SK-MEL-5 (cell line): ENCODE data around the gene AP3B1. TPM values are rescaled to one million over a fixed set of nuclear protein-coding genes. Genes with fewer than 3 reads are reported as not detected.

ENCODE experiments used
- DNase-seq: peaks from one replicate; pipeline ENCODE4 v3.0.0-alpha.2; 2016; ENCODE audit warnings: low read depth, low spot score
- in situ Hi-C: cut with HindIII; loops from 2 replicates; pipeline ENCODE4 v1.10.0; 2016; ENCODE audit warnings: low sequenced_read_pairs, high pct_unique_total_duplicates, low pct_unique_long_range_greater_than_20kb
- total RNA-seq: library from RNA; depleted of rRNA; stranded (reverse); fragments of >200 nt; shearing (Covaris generic); gene quantifications from 2 replicates; pipeline ENCODE4 v1.2.3, GENCODE V29; 2014

AP3B1 gene
- total RNA-seq, 1 experiment from 2014 or later: 50.8 TPM

DNA sequence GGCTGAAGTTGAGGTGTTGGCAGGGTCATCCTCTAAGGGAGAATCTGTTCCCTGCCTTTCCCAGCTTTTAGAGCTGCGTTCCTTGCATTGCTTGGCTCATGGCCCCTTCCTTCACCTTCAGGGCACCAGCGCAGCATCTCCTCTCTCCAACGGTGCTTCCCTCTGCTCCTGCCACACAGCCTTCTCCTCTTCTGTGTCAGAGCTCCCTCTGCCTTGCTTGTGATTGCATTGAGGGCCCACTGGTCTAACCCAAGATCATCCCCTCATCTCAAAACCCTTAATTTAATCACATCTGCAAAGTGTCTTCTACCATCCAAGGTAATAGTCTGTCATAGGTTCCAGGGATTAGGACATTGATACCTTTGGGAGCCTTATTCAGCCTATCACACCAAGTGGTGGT, 312.7 kb downstream of the AP3B1 start:
- peak; percentile 44 for DNase-seq
- in situ Hi-C loops: no loop called here

DNA sequence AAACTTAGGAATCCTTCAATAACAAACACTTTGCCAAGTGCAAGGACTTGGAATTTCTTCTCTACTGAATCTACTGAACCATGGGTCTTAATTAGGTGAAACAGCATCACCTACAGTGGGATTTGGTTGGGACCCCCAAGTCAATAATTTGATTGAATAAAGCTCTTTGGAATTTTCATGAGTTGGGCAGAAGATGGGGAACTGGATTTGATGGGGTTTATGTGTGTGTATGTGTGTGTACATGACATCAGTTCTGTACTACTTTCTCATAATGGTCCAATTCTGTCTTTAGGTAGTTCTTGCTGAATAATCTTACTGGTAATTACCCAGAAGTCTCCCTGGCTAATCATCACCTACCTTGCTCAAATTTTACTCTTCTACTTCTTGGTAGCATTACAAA, 319.9 kb downstream of the AP3B1 start:
- in situ Hi-C loops: no loop called here
- no peak for DNase-seq

DNA sequence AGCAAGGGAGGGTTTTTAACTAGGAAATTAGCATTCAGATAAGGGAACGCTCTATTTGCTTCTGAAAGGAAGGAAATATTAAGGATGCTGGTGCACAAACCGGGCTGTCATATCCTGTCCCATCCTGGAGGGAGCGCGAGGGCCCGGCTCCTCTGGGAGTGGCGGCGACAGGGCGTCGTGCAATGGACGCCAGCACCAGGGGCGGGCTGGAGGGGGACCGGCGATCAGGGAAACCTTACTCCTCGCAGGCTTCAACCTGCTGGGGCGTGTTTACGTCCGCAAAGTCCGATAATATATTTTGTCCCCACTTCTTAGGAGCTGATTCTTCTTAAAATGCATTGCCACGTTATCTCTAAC, 321.3 kb downstream of the AP3B1 start:
- in situ Hi-C loops: no loop called here
- DNase-seq: no peak

DNA sequence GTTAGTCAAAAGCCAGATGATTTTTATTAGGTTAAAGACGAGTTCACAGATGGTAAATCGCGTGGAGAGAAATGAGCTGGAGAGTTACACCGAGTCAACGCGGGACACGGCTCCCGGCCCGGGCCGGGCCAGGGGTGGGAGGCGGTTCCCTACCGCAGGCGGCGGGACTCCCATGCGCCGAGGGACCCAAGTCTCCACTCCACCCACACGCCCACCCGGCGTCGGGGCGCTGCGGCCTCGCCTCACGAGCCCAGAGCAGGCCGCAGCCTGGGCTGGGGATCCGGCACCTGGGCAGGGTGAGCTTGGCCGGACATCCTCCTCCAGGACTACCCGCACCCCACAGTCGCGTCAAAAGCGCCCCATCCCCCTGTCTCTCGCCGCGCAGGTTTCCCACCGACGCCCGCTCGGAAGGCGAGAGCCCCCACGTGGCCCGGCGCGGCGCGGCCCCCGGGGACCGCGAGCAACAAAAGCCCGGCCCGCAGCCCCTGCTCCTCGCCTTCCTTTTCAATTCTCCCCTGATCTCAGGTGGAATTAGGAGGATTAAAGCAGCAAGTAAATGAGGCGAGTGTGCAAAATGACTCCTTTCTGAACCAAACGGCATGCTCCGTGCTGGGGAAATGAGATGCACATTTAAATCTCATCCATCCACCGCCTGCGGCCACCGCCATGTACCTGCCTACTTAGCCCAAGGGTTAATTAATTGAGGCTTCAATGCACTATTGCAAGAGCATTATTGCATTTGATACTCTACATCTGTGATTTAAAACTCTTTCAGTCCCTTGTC, 321.8 kb downstream of the AP3B1 start:
- no peak for DNase-seq
- in situ Hi-C loops: no loop called here

DNA sequence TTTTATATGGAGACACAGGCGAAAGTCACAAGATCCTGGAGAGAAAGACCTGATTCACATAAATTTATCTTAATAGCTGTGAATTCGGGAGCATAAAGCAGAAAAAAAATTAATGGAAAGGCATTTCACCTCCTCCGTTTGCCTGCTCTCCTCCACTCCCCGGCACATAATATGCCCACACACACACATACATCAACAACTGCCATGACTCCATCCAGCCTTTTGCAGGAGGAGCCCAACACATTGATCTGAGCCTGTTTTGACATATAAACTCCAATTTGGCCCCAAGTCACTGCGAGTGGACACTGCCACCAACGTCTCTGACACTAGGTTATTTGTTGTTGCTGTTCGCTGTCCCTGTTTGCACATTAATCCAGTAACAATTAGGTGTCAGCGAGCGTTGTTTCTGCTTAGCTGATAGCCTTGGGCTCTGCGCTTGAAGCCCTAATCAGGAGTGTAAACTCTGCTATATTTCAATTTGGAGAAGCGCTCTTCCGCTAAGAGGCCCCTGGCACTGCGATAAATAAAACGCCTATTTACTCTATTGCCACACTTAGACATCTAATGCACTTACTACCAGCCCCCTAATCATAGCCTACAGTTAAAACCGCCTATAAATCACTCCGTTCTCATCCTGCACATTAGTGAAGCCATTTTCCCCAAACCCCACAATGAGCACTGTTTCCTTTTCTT, 322.6 kb downstream of the AP3B1 start:
- in situ Hi-C loops: no loop called here
- no peak for DNase-seq

DNA sequence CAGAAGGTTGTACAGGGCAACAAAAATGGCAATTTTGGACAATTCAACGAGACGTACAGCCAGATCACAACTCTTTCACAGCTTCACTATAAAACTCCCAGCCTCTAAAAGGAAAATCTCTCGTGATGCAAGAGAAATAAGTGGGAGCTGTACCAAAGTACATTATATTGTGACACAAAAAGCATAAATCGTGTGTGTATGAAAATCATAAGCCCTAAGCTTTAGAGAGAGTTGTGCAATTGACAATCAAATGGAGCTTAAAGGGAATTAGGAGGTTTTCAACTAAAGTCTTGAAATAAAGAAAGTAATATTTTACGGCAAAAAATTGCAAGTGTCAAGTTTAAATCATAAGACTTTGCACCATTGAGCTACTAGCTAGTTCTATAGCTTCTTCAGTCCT, 323.6 kb downstream of the AP3B1 start:
- no peak for DNase-seq
- in situ Hi-C loops: no loop called here

DNA sequence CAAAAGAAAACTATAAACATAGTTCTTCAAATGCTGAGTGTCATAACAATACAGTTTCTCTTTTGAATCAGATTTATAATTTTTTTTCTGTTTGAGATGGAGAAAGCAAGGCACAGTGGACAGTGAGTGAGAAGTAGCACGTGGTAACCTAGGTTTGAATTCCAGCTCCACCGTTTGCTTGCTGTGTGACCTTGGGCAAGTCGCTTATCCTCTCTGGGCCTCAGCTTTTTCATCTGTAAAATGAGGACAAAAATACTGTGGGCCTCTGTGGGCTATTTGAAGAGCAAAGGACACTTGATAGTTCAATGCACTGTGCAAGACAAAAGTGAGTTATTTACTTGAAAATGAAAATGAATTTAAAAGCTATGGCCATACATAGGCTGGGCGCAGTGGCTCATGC, 330.7 kb downstream of the AP3B1 start:
- DNase-seq: no peak
- in situ Hi-C loops: no loop called here

DNA sequence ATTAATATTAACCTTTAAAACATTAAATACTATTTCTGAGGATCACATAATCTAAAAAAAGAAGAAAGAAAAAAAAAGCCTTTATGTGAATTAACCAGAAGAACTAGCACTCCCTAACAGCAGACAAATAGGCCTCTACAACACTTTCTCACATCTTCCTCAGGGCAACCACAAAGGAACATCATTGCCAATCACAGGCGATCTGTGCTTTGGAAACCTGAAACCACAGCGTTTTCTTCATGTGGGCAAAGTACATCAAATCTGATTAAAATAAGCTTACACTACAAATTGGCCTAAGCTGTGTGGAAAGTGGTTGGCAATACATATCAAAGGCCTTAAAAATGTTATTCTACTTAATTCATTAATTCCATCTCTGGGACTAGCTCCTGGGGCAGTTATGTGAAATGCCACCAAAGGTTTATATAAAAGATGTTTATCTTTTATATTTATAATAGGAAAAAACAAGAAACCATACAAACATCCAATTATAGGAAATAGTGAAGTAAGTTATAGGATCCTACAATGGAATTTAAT, 333.6 kb downstream of the AP3B1 start:
- in situ Hi-C loops: no loop called here
- peak; percentile 47 for DNase-seq

DNA sequence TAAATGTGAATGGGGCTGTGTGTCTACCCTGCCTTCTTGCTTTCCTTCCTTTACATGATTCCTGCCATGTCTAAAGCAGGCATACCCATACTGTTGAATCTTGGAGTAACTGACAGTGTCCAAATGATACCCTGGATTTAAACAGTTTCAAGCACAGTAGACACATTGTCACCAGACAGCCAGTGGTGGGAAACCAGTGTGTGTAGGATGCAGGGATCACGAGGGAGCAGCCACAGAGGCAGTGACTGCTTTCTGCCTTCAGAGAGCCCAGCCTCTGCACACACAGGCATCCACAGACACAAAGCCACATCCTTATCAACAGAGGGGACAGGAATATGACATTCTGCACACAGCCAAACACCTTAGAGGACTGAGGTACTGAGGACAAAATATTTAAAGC, 334.2 kb downstream of the AP3B1 start:
- in situ Hi-C loops: no loop called here
- peak; percentile 87 for DNase-seq

DNA sequence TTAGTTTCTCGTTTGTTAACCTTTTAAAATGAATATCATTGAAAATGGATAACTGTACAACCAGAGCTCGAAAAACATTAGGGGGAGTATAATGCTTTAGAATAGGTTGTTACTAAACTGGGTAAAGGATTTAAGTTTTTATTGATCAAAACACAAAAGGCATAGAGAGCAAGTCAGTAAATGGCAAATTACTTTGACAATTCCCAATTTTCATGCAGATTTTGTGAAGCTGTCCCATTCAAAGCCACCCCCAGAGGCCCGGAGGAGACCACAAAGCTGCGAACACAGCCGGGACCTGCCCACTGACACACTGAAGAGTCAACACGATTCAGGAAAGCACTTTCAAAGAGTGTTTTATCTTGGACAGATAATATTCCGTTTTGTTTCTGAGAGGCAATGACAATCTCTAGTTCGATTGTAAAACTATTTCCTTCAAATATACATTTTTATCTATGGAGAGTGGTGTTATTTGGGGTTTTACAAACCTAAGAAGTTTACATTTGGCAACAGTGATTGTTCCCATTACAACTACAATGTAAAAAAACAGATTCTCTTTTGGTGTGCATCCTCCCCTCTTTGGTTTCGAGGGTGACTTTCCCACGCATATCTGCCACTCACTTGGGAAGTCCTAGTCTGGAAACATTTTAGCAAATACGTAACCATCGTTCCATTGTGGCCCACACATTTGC, 335.7 kb downstream of the AP3B1 start:
- no peak for DNase-seq
- in situ Hi-C loops: no loop called here

DNA sequence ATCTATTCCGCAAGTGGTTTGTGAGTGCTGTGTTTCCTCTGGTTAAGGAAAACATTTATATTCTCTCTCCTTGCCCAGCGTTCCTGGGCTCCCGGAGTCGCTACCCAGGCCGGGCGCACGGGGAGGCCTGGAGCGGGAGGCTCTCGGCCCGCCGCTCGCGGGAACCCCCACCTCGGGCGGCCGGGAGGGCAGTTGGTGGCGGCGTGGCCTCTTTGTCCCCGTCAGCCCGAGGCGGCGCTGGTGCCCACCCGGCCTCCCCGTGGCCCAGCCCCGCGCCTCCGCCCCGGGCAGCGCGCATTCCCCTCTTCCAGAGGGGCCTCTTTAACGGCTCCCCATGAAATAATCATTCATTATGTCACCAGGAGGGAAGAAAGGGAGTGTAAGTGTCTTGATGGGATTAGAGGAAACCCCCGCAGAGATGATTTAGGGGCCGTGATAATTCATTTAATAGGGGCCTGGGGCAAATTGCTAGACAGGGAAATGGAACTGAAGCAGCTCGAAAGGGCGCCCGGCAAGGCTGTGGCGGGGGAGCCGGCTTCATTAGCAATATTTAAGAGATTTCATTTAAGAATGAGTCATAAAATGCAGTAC, 336.5 kb downstream of the AP3B1 start:
- DNase-seq: no peak
- in situ Hi-C loops: no loop called here

DNA sequence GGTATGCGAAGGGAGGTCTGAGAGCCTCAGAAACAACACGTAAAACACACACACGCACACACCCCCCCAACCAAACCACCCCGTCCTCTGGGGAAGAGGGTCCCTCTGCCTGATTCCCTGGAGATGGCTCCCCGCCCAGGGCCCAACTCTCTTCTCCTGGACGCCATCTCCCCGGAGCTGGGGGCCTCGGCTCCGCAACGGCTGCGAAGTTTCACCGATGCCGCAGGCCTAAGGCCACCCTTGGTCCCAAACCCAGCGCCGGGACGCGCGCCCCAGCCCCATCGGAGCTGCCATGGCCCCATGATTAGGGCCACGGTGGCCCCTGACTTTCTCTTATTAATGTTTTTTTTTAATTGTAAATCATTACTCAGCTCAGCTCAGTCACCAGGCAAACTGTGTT, 337.0 kb downstream of the AP3B1 start:
- no peak for DNase-seq
- in situ Hi-C loops: no loop called here

DNA sequence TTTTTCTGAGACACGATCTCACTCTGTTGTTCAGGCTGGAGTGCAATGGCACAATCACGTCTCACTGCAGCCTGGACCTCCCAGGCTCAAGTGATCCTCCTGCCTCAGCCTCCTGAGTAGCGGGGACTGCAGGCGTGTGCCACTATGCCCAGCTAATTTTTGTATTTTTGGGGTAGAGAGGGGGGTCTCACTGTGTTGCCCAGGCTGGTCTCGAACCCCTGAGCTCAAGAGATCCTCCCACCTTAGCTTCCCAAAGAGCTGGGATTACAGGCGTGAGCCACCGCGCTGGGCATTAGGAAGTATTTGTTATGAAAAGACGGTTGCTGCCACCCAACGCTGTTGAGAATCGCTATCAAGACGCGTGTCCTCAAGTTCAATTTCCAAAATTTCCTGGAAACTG, 337.4 kb downstream of the AP3B1 start:
- in situ Hi-C loops: no loop called here

DNA sequence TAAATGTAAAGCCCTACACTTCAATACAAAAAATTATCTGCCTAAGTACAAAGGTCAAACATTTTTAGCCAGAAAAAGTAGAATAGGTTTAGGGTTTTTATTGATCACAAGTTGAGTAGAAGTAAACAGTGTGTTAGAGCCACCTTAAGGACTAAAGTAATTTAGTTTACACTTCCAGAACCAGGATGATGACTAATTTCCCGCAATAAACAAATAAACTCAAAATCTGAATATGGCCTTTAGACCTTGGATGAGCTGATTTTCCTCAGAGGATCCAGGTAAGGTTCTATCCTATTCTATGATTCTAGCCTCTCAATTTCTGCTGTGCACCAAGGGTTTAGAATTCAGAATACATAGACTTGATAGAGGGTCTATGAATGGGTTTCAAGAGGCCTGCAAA, 338.9 kb downstream of the AP3B1 start:
- no peak for DNase-seq
- in situ Hi-C loops: no loop called here

More for the DNA sequence above, 337.4 kb downstream of the AP3B1 start:
- DNase-seq: no peak

DNA sequence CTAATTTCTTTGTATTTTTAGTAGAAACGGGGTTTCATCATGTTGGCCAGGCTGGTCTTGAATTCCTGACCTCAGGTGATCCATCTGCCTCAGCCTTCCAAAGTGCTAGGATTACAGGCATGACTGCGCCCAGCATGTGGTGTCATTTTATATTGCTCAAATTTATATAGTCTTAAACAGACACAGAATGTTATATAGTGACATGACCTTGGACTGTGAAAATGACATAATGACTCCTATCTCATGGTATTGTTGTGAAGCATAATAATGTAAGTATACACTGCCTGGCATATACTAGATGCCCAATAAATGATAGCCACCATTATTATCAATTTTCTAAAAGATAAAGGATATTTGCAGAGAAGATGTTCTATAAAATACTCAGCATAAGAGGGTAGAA, 341.1 kb downstream of the AP3B1 start:
- no peak for DNase-seq
- in situ Hi-C loops: no loop called here

DNA sequence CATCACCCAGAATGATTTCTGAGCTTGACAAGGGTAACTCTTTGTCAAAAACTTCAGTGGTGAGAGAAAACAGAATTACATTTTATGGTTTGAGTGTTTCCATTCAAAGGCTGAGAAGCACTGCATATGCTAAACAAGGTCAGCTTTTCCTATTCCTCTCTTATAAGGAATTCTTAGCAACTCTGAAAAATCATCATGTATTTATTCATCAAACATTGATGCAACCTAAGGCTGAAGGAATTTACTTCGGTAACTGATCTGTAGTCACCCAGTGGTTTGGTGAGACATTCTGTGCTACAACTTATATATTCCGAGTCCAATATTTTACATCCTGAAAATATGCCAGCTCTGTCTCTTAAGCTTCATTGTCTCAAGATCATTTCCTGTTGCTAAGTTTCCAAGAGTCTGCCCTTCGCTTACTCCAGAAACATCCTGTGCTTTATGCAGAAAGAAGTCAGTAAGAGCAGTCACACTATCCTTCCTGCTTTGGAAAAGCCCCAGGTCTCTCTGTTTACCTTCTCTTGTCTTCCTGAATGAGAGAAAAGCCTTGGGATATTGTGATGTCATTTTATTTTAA, 341.8 kb downstream of the AP3B1 start:
- in situ Hi-C loops: no loop called here
- DNase-seq: peak; percentile 79
